Measurements from ENCODE around the gene DHX8.

GRCh38 chr17:43536236-43536992 is 52.6 kb downstream of the DHX8 start:
- no peak for TF ChIP-seq CTCF (conservative IDR thresholded peaks at IDR 0.05; ENCODE audit: low read depth, low read length)
- TF ChIP-seq EZH2 (IDR thresholded peaks at IDR 0.05; ENCODE audit: low read length, unreplicated experiment) = no peak
